Measurements from ENCODE around the gene BRF1. TPM values are rescaled to one million over a fixed set of nuclear protein-coding genes. Genes with fewer than 3 reads are reported as not detected.

BRF1 gene
- total RNA-seq, 6 experiments from 2014 or later, result 13.1 to 17.8 (median 16.2) TPM

- Histone ChIP-seq H3K4me3 (no peak overlapping the region), H3K27me3 (no peaks in the 10 kb centered on the region), H3K27ac (peak overlapping the region in 2 of 3 donors; percentile 31 to 63), H3K4me1 (peaks cover 0 to 43% (median 18%) of the 10 kb centered on the region in 4 donors), H3K36me3 (no peaks in the 10 kb centered on the region), H3K9me3 (no peaks in the 10 kb centered on the region)
- no peak for TF ChIP-seq POLR2A (IDR thresholded peaks at IDR 0.05)
- no peak for TF ChIP-seq CTCF (IDR thresholded peaks at IDR 0.05)
- intact Hi-C loops (cut with DNase I), result loop anchor here (10.0 kb wide), 3 partner anchors 70 to 190 kb away; no protein-coding TSS in a partner anchor
- peak; percentile 83 to 86 (median 84) for ATAC-seq
- 15% methylated on average over 8 of the region's 8 CpGs for WGBS (ENCODE audit: insufficient coverage, low coverage, low lambda C conversion rate, missing lambda C conversion rate)
- DNase-seq, result peak; percentile 45 to 82 (median 69)
Measured at GRCh38 chr14:105285174-105285573, 15.6 kb downstream of the BRF1 start.

- no peak for TF ChIP-seq POLR2A (IDR thresholded peaks at IDR 0.05)
- no peak for TF ChIP-seq CTCF (IDR thresholded peaks at IDR 0.05)
- Histone ChIP-seq H3K27me3 (no peaks in the 10 kb centered on the region), H3K4me1 (peaks cover 0 to 43% (median 17%) of the 10 kb centered on the region in 4 donors), H3K36me3 (no peaks in the 10 kb centered on the region), H3K27ac (no peak overlapping the region), H3K4me3 (no peak overlapping the region), H3K9me3 (no peaks in the 10 kb centered on the region)
- DNase-seq (no peak), ATAC-seq (peak in 1 of 4 donors; percentile 16)
- intact Hi-C loops (cut with DNase I), result loop anchor here (10.0 kb wide), 3 partner anchors 71 to 189 kb away; no protein-coding TSS in a partner anchor
- WGBS (ENCODE audit: insufficient coverage, low coverage, low lambda C conversion rate, missing lambda C conversion rate), result 51% methylated on average over 3 of the region's 15 CpGs
Measured at GRCh38 chr14:105283899-105284298, 16.9 kb downstream of the BRF1 start.

- Histone ChIP-seq H3K27me3 (no peaks in the 10 kb centered on the region), H3K36me3 (no peaks in the 10 kb centered on the region), H3K4me3 (no peak overlapping the region), H3K9me3 (no peaks in the 10 kb centered on the region), H3K4me1 (peaks cover 0 to 42% (median 15%) of the 10 kb centered on the region in 4 donors), H3K27ac (no peak overlapping the region)
- ATAC-seq (no peak), DNase-seq (no peak)
- WGBS (ENCODE audit: insufficient coverage, low coverage, low lambda C conversion rate, missing lambda C conversion rate), result no CpG with 5 or more reads among the region's 10 CpGs
- intact Hi-C loops (cut with DNase I), result loop anchor here (10.0 kb wide), 3 partner anchors 72 to 188 kb away; no protein-coding TSS in a partner anchor
- TF ChIP-seq CTCF (IDR thresholded peaks at IDR 0.05), result no peak
- TF ChIP-seq POLR2A (IDR thresholded peaks at IDR 0.05), result no peak
Measured at GRCh38 chr14:105283028-105283427, 17.8 kb downstream of the BRF1 start.

GRCh38 chr14:105282098-105282725 is 18.6 kb downstream of the BRF1 start:
- H3K36me3 ChIP-seq, result no peaks in the 10 kb centered on the region
- no peak overlapping the region for H3K4me3 ChIP-seq
- ATAC-seq (no peak), DNase-seq (no peak)
- H3K27ac ChIP-seq, result no peak overlapping the region
- TF ChIP-seq POLR2A (IDR thresholded peaks at IDR 0.05), result no peak
- peak in 1 of 4 donors; percentile 2 for TF ChIP-seq CTCF (IDR thresholded peaks at IDR 0.05)
- H3K9me3 ChIP-seq, result no peaks in the 10 kb centered on the region
- no peaks in the 10 kb centered on the region for H3K27me3 ChIP-seq
- peaks cover 0 to 33% (median 11%) of the 10 kb centered on the region in 4 donors for H3K4me1 ChIP-seq
- 69% methylated on average over 16 of the region's 16 CpGs for WGBS (ENCODE audit: insufficient coverage, low coverage, low lambda C conversion rate, missing lambda C conversion rate)
- intact Hi-C loops (cut with DNase I), result loop anchor here (10.0 kb wide), 3 partner anchors 73 to 187 kb away; no protein-coding TSS in a partner anchor

All from right lobe of liver (tissue), 6 donors.